Kidney (tissue), 14 donors: ENCODE data around the gene HTR6. TPM values are rescaled to one million over a fixed set of nuclear protein-coding genes. Genes with fewer than 3 reads are reported as not detected.

Experiments used
- DNase-seq, 5 donors: peaks; one replicate each; pipeline ENCODE4 v3.0.0-alpha.2; 2013 to 2020
- FAIRE-seq: peaks from 2 replicates; lab custom pipeline; 2012; peaks lifted over from hg19 to GRCh38; lab: Jason Lieb, UNC
- H3K27ac ChIP-seq, 2 donors: one replicate each; pipeline ENCODE4 v1.7.0; 2013; ENCODE audit warnings: low read depth in 2 of 2, low read length in 2 of 2, inconsistent platforms in 1 of 2
- H3K27me3 ChIP-seq: one replicate; pipeline ENCODE4 v1.7.1; 2013; ENCODE audit warnings: low read length, inconsistent platforms; ENCODE audit not compliant: control insufficient read depth, insufficient read depth
- H3K36me3 ChIP-seq, 3 donors: one replicate each; pipeline versions ENCODE4 v1.7.0 to v1.7.1; 2013; ENCODE audit warnings: low read length in 3 of 3, control low read depth in 1 of 3, inconsistent platforms in 1 of 3; ENCODE audit not compliant: insufficient read depth in 3 of 3, control insufficient read depth in 2 of 3
- H3K4me1 ChIP-seq, 3 donors: one replicate each; pipeline versions ENCODE4 v1.7.0 to v1.7.1; 2013; ENCODE audit warnings: low read length in 3 of 3, inconsistent platforms in 1 of 3, low read depth in 1 of 3; ENCODE audit not compliant: control insufficient read depth in 2 of 3, insufficient read depth in 2 of 3
- H3K4me3 ChIP-seq, 3 donors: one replicate each; pipeline versions ENCODE4 v1.7.0 to v1.8.1; 2013; ENCODE audit warnings: low read length in 3 of 3, control low read depth in 1 of 3, inconsistent platforms in 1 of 3
- H3K9ac ChIP-seq, 3 donors: one replicate each; pipeline versions ENCODE4 v1.7.0 to v1.7.1; 2013; ENCODE audit warnings: low read length in 3 of 3, control low read depth in 1 of 3, inconsistent platforms in 1 of 3
- H3K9me3 ChIP-seq, 3 donors: one replicate each; pipeline versions ENCODE4 v1.7.0 to v1.7.1; 2013; ENCODE audit warnings: low read length in 3 of 3, control low read depth in 1 of 3, inconsistent platforms in 1 of 3; ENCODE audit not compliant: control insufficient read depth in 2 of 3, insufficient read depth in 1 of 3
- CTCF ChIP-seq: IDR thresholded peaks from 3 replicates; pipeline ENCODE4 v1.5.1; 2012; ENCODE audit warnings: mild to moderate bottlenecking, moderate library complexity, borderline replicate concordance; ENCODE audit not compliant: insufficient read depth; ENCODE audit errors: extremely low read depth
- intact Hi-C: fragments of 100-400 bp; cut with DNase I; formaldehyde crosslinking; loops from one replicate; pipeline ENCODE4 v1.11.1; 2022
- polyA plus RNA-seq: library from polyadenylated mRNA; stranded (reverse); fragments of 350-450 nt; fragmentation: Illumina TruSeq; extraction: RNeasy Lipid Tissue Mini Kit (QIAGEN cat#74804); gene quantifications from one replicate; pipeline ENCODE4 v1.2.3, GENCODE V29; 2014; ENCODE audit warnings: low read depth, low replicate concordance; ENCODE audit not compliant: insufficient read depth
- total RNA-seq: library from RNA; stranded (reverse); fragmentation: NEBNext Ultra II Directional; extraction: Animal tissue kit (Norgen Biotek cat#: 25700); gene quantifications from one replicate; pipeline ENCODE4 v1.2.1, GENCODE V29; 2021
- donor health status: control.
- donor health status: control.
- donor health status: control.
- donor health status: control.
- donor health status: control.
- donor health status: DM: yes; HTN: yes; CAD: no.
- donor health status: Normal renal cell carcinoma (clear cell type).

HTR6 gene
- total and polyA plus RNA-seq, 2 donors from 2014 or later: not detected

DNA sequence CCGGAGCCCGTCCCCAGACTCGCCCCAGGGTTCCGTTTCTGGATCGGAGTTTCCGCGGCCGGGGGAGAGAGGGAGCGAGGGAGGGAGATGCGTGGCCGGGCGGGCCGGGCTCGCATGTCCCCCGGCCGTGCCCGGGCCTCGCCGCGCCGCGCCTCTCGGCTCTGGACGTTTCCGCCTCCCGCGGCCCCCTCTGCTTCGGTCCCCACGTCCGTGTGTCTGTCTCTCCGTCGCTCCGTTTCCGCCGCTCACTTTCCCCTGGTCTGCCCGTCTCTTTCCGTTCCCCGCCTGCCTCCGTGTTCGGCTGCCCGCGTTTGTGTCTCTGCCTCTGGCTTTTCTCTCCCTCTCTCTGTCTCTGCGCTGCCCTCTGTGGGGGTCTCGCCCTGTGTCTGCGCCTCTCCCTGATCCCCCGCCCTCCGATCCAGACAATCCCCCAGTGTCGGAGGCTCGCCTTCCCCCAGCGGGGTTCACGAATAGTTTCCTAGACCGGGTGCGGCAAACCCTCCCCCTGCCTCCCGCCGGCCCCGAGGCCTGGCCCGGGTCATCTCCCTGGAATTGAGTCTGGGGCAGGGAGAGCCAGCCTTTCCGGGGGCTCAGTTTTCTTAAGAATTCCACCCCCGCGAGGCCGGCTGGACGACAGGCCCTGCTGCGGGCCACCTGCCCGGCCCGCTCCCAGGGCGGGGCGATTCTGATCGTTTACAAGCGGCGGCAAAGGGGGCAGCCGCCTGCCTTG lies 19.8 kb upstream of the HTR6 start:
- DNase-seq (peak; percentile 56 to 83 (median 67)), FAIRE-seq (no peak)
- intact Hi-C loops: loop anchor here (10.0 kb wide), 1 partner anchor 160 kb away; the partner anchor contains the start of gene CAPZB
- no peak for TF ChIP-seq CTCF
- no peaks in the 10 kb centered on the region for H3K27me3 ChIP-seq
- peaks cover 0 to 20% (median 11%) of the 10 kb centered on the region in 3 donors for H3K4me1 ChIP-seq
- H3K4me3 ChIP-seq: peak overlapping the region; percentile 34 to 67 (median 56)
- H3K27ac ChIP-seq: peak overlapping the region; percentile 9 to 32
- H3K36me3 ChIP-seq: no peaks in the 10 kb centered on the region
- H3K9ac ChIP-seq: peak overlapping the region; percentile 8 to 84 (median 40)
- no peaks in the 10 kb centered on the region for H3K9me3 ChIP-seq

GRCh38 chr1:19645411-19646251 lies 19.0 kb upstream of the HTR6 start:
- intact Hi-C loops: loop anchor here (10.0 kb wide), 1 partner anchor 161 kb away; the partner anchor contains the start of gene CAPZB
- Histone ChIP-seq H3K27ac (peak overlapping the region in 1 of 2 donors; percentile 32), H3K4me1 (peaks cover 0 to 17% (median 8%) of the 10 kb centered on the region in 3 donors), H3K36me3 (no peaks in the 10 kb centered on the region), H3K9ac (peak overlapping the region in 1 of 3 donors; percentile 84), H3K9me3 (no peaks in the 10 kb centered on the region), H3K27me3 (no peaks in the 10 kb centered on the region), H3K4me3 (peak overlapping the region in 1 of 3 donors; percentile 67)
- no peak for TF ChIP-seq CTCF
- FAIRE-seq: no peak
- DNase-seq: peak in 2 of 5 donors; percentile 52 to 77

DNA sequence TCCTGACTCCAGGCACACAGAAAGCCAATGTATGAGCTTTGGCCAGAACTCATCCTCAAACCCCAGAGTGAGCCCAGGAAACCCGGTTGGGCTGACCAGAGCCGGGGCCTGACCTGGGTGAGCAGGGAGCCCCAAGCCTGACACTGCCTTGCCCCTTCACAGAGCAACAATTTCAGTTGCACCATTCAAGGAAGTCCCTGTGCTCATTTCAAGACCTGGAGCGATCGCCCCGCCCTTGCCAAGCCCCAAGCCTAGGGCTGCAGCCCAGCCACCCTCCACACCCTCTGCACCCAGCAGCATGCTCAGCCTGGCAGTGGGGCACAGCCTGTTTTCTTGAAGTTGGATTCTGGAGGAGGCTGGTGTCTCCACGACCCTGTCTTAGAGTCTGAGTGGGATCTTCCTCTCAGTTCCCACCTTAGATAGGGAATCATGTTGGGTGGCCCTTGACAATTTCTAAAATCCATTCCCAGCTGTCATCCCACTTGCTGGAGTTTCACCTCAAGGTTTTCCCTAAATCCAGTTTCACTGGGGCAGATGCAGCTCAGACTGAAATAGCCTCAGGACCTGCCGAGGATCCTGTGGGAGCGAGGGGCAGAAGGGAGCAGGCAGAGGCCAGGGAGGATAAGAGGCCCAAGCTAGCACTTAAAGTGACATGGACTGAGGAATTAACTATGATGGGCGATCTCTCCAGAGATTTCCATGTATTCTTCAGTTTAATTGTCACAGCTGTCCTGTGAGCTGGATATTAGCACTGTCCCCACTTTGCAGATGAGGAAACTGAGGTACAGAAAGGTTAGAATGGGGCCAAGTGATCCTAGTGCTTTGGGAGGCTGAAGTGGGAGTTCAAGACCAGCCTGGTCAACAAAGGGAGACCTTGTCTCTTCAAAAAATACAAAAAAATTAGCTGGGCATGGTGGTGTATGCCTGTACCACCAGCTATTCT lies 18.0 kb upstream of the HTR6 start:
- DNase-seq (peak in 1 of 5 donors; percentile 77), FAIRE-seq (no peak)
- TF ChIP-seq CTCF: no peak
- no peaks in the 10 kb centered on the region for H3K9me3 ChIP-seq
- intact Hi-C loops: loop anchor here (10.0 kb wide), 1 partner anchor 162 kb away; the partner anchor contains the start of gene CAPZB
- peaks cover 0 to 15% (median 4%) of the 10 kb centered on the region in 3 donors for H3K4me1 ChIP-seq
- H3K9ac ChIP-seq: no peak overlapping the region
- H3K36me3 ChIP-seq: no peaks in the 10 kb centered on the region
- H3K27me3 ChIP-seq: no peaks in the 10 kb centered on the region
- no peak overlapping the region for H3K27ac ChIP-seq
- no peak overlapping the region for H3K4me3 ChIP-seq
